Measurements from ENCODE around the gene MAGI1.

MAGI1 gene

DNA sequence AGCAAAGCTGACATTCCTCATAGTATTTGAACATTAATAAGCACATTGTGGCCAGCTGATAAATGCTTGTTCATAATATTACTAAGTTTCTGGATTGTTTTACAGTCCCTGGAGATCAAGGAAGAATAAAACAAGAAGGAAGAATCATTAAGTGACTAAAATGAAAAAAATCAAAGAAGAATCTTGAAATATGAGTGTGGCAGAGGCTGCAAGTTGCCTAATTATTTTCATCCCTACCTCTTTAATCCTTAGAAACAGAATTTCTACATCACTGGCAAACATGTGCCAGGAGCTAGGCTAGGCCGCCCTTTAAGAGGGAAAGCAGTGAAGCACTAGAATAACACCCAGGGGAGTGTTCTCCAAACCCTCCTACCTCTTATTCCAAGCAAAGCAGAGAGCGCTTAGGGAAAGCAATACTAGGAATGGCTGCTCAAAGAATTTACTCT is 98.9 kb downstream of the MAGI1 start:
- Histone ChIP-seq H3K27ac (replicated peaks) (no peak overlapping the region), H3K27me3 (ENCODE audit: insufficient read depth, poor library complexity, severe bottlenecking) (no peaks in the 10 kb centered on the region), H3K4me3 (replicated peaks; ENCODE audit: insufficient read depth, low read length) (no peak overlapping the region)
- DNase-seq (ENCODE audit: low read depth in 1 of 2, low spot score in 1 of 2), result no peak
- no peak for TF ChIP-seq POLR2AphosphoS5 (IDR thresholded peaks at IDR 0.05; ENCODE audit: low read depth)

DNA sequence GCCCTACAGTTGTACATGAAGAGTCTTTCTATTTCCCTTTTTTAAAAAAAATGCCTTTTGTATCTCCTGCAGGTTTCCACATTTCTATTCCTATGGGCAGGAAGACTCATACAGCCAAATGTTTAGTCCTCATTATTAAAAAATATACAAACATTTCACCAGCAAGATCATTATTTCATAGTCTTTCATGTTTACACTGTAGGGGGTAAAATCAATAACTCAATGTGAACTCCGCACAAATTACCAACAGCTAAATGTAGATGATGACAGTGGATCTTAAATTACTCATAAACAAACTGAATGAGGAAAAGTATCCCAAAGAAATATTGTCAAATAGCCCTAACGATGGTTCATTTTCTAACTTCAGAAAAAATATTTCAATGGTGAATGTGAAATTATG is 99.5 kb downstream of the MAGI1 start:
- Histone ChIP-seq H3K4me3 (replicated peaks; ENCODE audit: insufficient read depth, low read length) (no peak overlapping the region), H3K27ac (replicated peaks) (no peak overlapping the region), H3K27me3 (ENCODE audit: insufficient read depth, poor library complexity, severe bottlenecking) (no peaks in the 10 kb centered on the region)
- TF ChIP-seq POLR2AphosphoS5 (IDR thresholded peaks at IDR 0.05; ENCODE audit: low read depth) (no peak), GABPA (IDR thresholded peaks at IDR 0.05; ENCODE audit: low read depth) (no peak), SPI1 (IDR thresholded peaks at IDR 0.05; ENCODE audit: borderline replicate concordance, low read depth) (no peak)
- TF ChIP-seq, protein P1, sequence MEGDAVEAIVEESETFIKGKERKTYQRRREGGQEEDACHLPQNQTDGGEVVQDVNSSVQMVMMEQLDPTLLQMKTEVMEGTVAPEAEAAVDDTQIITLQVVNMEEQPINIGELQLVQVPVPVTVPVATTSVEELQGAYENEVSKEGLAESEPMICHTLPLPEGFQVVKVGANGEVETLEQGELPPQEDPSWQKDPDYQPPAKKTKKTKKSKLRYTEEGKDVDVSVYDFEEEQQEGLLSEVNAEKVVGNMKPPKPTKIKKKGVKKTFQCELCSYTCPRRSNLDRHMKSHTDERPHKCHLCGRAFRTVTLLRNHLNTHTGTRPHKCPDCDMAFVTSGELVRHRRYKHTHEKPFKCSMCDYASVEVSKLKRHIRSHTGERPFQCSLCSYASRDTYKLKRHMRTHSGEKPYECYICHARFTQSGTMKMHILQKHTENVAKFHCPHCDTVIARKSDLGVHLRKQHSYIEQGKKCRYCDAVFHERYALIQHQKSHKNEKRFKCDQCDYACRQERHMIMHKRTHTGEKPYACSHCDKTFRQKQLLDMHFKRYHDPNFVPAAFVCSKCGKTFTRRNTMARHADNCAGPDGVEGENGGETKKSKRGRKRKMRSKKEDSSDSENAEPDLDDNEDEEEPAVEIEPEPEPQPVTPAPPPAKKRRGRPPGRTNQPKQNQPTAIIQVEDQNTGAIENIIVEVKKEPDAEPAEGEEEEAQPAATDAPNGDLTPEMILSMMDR (IDR thresholded peaks at IDR 0.05; ENCODE audit: insufficient read depth, low read length), result no peak
- TF ChIP-seq, protein P2, sequence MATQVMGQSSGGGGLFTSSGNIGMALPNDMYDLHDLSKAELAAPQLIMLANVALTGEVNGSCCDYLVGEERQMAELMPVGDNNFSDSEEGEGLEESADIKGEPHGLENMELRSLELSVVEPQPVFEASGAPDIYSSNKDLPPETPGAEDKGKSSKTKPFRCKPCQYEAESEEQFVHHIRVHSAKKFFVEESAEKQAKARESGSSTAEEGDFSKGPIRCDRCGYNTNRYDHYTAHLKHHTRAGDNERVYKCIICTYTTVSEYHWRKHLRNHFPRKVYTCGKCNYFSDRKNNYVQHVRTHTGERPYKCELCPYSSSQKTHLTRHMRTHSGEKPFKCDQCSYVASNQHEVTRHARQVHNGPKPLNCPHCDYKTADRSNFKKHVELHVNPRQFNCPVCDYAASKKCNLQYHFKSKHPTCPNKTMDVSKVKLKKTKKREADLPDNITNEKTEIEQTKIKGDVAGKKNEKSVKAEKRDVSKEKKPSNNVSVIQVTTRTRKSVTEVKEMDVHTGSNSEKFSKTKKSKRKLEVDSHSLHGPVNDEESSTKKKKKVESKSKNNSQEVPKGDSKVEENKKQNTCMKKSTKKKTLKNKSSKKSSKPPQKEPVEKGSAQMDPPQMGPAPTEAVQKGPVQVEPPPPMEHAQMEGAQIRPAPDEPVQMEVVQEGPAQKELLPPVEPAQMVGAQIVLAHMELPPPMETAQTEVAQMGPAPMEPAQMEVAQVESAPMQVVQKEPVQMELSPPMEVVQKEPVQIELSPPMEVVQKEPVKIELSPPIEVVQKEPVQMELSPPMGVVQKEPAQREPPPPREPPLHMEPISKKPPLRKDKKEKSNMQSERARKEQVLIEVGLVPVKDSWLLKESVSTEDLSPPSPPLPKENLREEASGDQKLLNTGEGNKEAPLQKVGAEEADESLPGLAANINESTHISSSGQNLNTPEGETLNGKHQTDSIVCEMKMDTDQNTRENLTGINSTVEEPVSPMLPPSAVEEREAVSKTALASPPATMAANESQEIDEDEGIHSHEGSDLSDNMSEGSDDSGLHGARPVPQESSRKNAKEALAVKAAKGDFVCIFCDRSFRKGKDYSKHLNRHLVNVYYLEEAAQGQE (IDR thresholded peaks at IDR 0.05; ENCODE audit: insufficient replicate concordance, low read depth), result no peak
- no peak for DNase-seq (ENCODE audit: low read depth in 1 of 2, low spot score in 1 of 2)

DNA sequence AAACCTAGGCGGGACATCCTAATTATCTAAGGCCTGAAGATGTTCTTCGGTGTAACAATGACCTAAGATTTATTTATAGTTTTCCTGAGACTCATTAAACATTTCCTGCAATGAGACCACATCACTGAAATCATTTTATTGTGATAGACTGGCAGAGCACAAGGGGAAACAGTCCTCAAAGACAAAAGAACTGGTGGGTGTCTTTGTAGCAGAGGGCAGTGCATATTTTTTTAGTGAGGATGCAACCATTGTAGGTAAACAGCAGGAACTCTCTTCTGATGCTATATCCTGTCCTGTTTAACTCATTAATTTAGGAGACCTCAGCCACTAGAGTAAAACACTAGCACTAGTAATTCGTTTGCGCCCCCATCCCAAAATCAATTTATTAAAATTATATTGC is 100.0 kb downstream of the MAGI1 start:
- no peak overlapping the region for H3K27ac ChIP-seq (replicated peaks)
- TF ChIP-seq POLR2AphosphoS5 (IDR thresholded peaks at IDR 0.05; ENCODE audit: low read depth), result no peak
- TF ChIP-seq, protein P2 (IDR thresholded peaks at IDR 0.05; ENCODE audit: insufficient replicate concordance, low read depth), result no peak
- TF ChIP-seq, protein P1 (IDR thresholded peaks at IDR 0.05; ENCODE audit: insufficient read depth, low read length), result no peak
- TF ChIP-seq SPI1 (IDR thresholded peaks at IDR 0.05; ENCODE audit: borderline replicate concordance, low read depth), result no peak
- TF ChIP-seq GABPA (IDR thresholded peaks at IDR 0.05; ENCODE audit: low read depth), result no peak
- H3K4me3 ChIP-seq (replicated peaks; ENCODE audit: insufficient read depth, low read length), result no peak overlapping the region
- no peaks in the 10 kb centered on the region for H3K27me3 ChIP-seq (ENCODE audit: insufficient read depth, poor library complexity, severe bottlenecking)
- no peak for DNase-seq (ENCODE audit: low read depth in 1 of 2, low spot score in 1 of 2)

DNA sequence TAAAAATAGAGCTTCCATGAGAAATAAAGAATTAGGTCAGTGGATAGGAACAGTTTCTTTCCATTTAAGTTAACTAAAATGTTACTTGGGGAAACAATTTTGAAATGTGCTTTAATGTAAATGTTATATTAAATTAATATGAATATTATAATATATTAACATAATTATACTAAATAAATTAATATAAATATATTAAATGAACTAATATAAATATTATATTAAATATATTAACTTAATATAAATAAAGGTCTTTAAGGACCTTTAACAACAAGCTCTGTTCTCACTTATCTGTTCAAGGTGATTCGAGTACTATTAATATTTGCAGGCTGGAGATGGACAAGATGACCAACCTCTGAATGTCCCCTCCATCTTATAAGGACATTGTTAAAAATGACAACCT is 100.6 kb downstream of the MAGI1 start:
- DNase-seq (ENCODE audit: low read depth in 1 of 2, low spot score in 1 of 2), result no peak
- Histone ChIP-seq H3K27me3 (ENCODE audit: insufficient read depth, poor library complexity, severe bottlenecking) (no peaks in the 10 kb centered on the region), H3K27ac (replicated peaks) (no peak overlapping the region), H3K4me3 (replicated peaks; ENCODE audit: insufficient read depth, low read length) (no peak overlapping the region)
- TF ChIP-seq POLR2AphosphoS5 (IDR thresholded peaks at IDR 0.05; ENCODE audit: low read depth) (no peak), SPI1 (IDR thresholded peaks at IDR 0.05; ENCODE audit: borderline replicate concordance, low read depth) (no peak), GABPA (IDR thresholded peaks at IDR 0.05; ENCODE audit: low read depth) (no peak)
- TF ChIP-seq, protein P1 (IDR thresholded peaks at IDR 0.05; ENCODE audit: insufficient read depth, low read length), result no peak
- TF ChIP-seq, protein P2 (IDR thresholded peaks at IDR 0.05; ENCODE audit: insufficient replicate concordance, low read depth), result no peak

Measured in HL-60 (cell line).